Stimulated activated CD4-positive, alpha-beta T cell treated with anti-CD3 and anti-CD28 coated beads, TNF-alpha, amount 100 ng/mL, for 1 hour (primary cell): ENCODE measurements around the gene DLG2.

Experiments used
- DNase-seq, 3 donors: peaks; one replicate each; pipeline ENCODE4 v3.0.0-alpha.2; 2020; ENCODE audit warnings: low read depth in 3 of 3, low spot score in 1 of 3

Gene DLG2

GRCh38 chr11:85572056-85572455 lies 55.1 kb downstream of the DLG2 start:
- DNase-seq: no peak

DNA sequence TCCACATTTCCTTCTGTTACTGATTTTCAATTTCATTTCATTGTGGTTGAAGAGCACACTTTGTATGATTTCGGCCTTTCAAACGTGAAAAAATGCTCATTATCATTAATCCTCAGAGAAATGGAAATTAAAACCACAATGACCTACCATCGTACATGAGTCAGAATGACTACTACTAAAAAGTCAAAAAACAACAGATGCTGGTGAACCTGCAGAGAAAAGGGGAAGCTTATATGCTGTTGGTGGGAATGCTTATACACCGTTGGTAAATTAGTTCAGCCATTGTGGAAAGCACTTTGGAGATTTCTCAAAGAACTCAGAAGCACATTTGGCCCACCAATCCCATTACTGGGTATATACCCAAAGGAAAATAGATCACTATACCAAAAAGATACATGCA lies 57.6 kb downstream of the DLG2 start:
- DNase-seq: no peak

DNA sequence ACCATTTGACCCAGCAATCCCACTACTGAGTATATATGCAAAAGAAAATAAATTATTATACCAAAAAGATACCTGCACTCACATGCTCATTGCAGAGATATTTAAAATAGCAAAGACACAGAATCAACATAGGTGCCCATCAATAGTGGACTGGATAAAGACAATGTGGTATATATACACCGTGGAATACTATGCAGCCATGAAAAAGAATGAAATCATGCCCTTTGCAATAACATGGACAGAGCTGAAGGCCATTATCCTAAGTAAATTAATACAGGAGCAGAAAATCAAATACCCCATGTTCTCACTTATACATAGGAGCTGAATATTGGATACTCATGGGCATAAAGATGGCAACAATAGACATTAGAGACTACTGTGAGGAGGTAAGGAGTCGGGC lies 68.7 kb downstream of the DLG2 start:
- no peak for DNase-seq

GRCh38 chr11:85551881-85552280 lies 75.3 kb downstream of the DLG2 start:
- no peak for DNase-seq

DNA sequence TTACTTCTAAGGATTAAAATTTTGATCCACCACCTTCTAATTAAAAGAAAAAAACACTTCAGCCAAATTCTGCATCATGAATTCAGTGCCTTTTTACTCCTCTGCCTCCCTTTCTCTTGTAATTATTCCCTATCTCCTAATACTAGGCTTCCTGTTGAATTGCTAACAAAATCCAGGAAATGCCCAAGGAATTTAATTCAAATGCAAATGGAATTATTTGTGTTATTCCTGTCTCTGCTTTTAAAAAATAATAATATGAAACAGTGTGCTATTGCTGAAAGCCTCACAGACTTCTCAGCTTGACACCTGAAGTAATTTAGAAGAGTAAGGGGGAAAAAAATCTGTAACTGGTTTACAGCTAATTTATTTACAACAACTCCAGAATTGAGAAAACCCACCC lies 85.5 kb downstream of the DLG2 start:
- no peak for DNase-seq

- no peak for DNase-seq
These were observed 86.4 kb downstream of the DLG2 start for GRCh38 chr11:85540635-85541205.

DNA sequence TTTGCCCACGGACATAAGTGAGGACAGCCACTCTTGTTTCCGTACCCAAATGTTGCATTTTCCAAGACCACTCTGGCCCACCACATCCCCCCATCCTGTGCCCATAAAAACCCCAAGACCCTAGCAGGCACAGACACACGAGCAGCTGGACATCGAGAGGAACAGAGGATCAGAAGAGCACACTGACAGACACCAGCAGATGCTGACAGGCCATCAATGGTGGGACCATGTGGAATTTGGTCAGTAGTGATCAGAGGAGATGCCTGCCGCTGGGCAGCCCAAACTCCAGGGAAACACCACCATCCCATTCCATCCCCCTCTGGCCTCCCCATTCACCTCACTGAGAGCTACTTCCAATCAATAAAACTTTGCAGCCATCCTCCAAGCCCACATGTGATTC lies 87.0 kb downstream of the DLG2 start:
- no peak for DNase-seq

DNA sequence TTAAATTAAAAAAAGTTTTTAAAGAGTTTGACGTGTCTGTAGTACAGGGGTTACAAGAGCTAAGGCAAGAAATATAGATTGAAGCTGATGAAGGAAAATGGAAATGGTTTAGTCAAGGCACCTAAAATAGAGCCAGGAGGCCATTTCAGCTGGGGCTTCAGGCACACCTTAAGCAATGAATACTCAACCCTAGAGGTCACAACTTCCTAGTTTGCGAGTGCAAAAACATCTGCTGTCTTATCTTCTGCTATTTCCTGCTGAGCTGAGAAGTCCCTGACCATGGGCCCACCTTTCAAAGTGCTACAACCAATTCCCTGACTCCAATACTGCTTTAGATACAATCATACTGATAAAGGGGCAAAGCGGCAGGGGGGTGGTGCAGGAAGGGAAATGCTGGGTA lies 87.4 kb downstream of the DLG2 start:
- DNase-seq: no peak

- no peak for DNase-seq
These were observed 88.0 kb downstream of the DLG2 start for GRCh38 chr11:85539029-85539689.

DNA sequence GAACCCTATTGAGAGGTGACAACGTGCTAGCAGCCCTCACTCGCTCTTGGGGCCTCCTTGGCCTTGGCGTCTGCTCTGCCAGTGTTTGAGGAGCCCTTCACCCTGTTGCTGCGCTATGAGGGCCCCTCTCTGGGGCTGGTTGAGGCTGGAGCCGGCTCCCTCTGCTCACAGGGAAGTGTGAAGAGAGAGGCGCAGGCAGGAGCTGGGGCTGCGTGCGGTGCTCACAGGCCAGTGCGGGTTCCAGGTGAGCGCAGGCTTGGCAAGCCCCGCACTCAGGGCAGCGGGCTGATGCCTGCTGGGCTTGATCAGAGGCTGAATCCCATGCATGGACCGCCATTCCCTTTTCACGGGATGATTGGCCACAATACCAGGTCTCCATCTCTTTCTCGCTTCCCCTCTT lies 90.7 kb downstream of the DLG2 start:
- no peak for DNase-seq

DNA sequence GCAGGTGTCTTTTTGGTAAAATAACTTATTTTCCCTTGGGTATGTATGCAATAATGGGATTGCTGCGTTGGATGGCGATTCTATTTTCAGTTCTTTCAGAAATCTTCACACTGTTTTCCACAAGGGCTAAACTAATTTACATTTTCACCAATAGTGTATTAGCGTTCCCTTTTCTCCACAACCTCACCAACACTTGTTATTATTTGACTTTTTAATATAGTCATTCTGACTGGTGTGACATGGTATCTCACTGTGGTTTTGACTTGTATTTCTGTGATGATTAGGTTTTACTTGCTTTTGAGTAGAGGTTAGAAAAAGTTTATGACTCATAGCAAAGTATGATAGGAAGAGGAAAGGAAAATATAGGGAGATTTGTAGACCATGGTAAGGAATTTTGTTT lies 92.3 kb downstream of the DLG2 start:
- no peak for DNase-seq

- no peak for DNase-seq
These were observed 95.8 kb downstream of the DLG2 start for GRCh38 chr11:85531191-85531897.

- no peak for DNase-seq
These were observed 96.5 kb downstream of the DLG2 start for GRCh38 chr11:85530634-85531033.

DNA sequence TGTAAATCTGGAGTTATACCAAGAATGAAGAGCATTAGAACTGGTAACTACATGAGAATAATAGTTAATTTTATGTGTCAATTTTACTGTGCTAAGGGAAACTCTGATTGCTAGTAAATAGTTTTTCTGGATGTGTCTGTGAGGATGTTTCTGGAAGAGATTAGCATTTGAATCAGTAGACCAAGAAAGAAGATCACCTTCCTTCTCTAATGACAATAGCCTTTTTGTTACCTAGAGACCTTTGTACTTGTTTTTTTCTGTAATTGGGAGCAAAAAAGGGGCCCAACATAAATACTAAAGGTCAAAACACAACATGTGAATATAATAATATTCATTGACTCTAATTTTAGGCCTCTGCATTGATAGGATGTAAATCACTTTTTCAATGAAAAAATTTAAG lies 100.6 kb downstream of the DLG2 start:
- no peak for DNase-seq

GRCh38 chr11:85525686-85526085 lies 101.5 kb downstream of the DLG2 start:
- no peak for DNase-seq

GRCh38 chr11:85517272-85517671 lies 109.9 kb downstream of the DLG2 start:
- DNase-seq: no peak

DNA sequence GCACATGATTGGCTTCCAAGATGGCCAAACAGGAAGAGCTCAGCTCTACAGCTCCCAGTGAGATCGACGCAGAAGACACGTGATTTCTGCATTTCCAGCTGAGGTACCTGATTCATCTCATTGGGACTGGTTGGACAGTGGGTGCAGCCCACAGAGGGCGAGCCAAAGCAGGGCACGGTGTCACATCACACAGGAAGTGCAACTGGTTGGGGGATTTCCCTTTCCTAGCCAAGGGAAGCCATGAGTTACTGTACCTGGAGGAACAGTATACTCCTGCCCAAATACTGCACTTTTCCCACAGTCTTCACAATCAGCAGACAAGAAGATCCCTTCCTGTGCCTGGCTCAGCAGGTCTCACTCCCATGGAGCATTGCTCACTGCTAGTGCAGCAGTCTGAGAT lies 131.2 kb downstream of the DLG2 start:
- DNase-seq: no peak

- no peak for DNase-seq
These were observed 132.7 kb downstream of the DLG2 start for GRCh38 chr11:85494396-85494795.

- DNase-seq: no peak
These were observed 141.2 kb downstream of the DLG2 start for GRCh38 chr11:85485902-85486301.

DNA sequence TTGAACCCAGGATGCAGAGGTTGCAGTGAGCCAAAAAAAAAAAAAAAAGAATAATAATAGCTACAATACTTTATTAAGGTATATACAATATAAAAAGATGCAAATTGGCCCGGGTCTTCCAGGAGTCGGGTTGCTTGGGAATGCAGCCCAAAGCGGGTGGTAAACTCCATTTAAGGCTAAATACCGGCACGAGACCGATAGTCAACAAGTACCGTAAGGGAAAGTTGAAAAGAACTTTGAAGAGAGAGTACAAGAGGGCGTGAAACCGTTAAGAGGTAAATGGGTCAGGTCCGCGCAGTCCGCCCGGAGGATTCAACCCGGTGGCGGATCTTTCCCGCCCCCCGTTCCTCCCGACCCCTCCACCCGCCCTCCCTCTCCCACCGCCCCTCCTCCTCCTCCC lies 143.3 kb downstream of the DLG2 start:
- no peak for DNase-seq

GRCh38 chr11:85481862-85482261 lies 145.3 kb downstream of the DLG2 start:
- DNase-seq: no peak

- no peak for DNase-seq
These were observed 151.3 kb downstream of the DLG2 start for GRCh38 chr11:85475660-85476517.
